Chondrocyte (in vitro differentiated cells): ENCODE data around the gene CX3CR1. TPM values are rescaled to one million over a fixed set of nuclear protein-coding genes. Genes with fewer than 3 reads are reported as not detected.
"Not testable (repeated sequence)": the region's sequence is repeated elsewhere in the genome, so short reads cannot be mapped to it uniquely, and the experiment has no call there.

Experiments used
- DNase-seq: peaks from one replicate; pipeline ENCODE4 v3.0.0; 2021; ENCODE audit warnings: mixed read lengths, low spot score
- H3K27ac Mint-ChIP-seq: one replicate; pipeline ENCODE4 v1.8.0; 2021; ENCODE audit warnings: mild to moderate bottlenecking, moderate library complexity, mixed read lengths; ENCODE audit not compliant: unreplicated experiment
- H3K27me3 Mint-ChIP-seq: 2 replicates; pipeline ENCODE4 v1.8.0; 2021; ENCODE audit warnings: low read depth, mixed read lengths
- H3K36me3 Mint-ChIP-seq: 2 replicates; pipeline ENCODE4 v1.8.0; 2021; ENCODE audit warnings: low read depth, mixed read lengths
- H3K4me1 Mint-ChIP-seq: 2 replicates; pipeline ENCODE4 v1.8.0; 2021; ENCODE audit warnings: low read depth, mild to moderate bottlenecking, mixed read lengths
- H3K4me3 Mint-ChIP-seq: one replicate; pipeline ENCODE4 v1.8.0; 2021; ENCODE audit warnings: mild to moderate bottlenecking, moderate library complexity, mixed read lengths; ENCODE audit not compliant: unreplicated experiment
- H3K9me3 Mint-ChIP-seq: 2 replicates; pipeline ENCODE4 v1.8.0; 2021; ENCODE audit warnings: low read depth, mixed read lengths
- total RNA-seq: library from RNA; stranded (reverse); gene quantifications from 3 replicates; pipeline ENCODE4 v1.2.1, GENCODE V29; 2021
- TF ChIP-seq, protein P1 (sequence below): fragments of 200-600 bp; sonication (generic); IDR thresholded peaks from 2 replicates; pipeline ENCODE4 v1.5.0; 2021; ENCODE audit warnings: antibody characterized with exemption, mild to moderate bottlenecking, moderate library complexity

CX3CR1 gene
- total RNA-seq, 1 donor from 2014 or later, result 0.12 TPM

DNA sequence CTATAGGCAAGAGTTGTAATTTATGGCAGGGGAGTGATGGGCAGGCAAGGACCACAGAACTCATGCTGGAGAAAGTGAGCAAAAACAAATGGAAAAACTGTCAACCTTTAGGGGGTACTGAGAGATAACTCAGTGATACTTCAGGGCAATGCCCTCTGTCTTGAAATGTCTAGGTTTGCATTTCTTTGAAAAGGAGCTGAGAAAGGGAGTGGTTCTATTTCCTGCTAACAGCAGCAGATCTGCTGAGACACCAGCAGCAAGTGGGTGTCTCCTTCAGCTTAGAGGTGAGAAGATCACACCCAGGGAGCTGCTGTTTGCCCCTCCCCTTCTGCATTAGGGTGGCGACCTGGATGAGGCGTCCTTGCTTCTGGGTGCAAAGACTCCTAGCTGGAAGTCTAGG lies 45.2 kb downstream of the CX3CR1 start:
- peaks cover 2% of the 10 kb centered on the region for H3K36me3 Mint-ChIP-seq
- peaks cover 6% of the 10 kb centered on the region for H3K9me3 Mint-ChIP-seq
- TF ChIP-seq, protein P1, sequence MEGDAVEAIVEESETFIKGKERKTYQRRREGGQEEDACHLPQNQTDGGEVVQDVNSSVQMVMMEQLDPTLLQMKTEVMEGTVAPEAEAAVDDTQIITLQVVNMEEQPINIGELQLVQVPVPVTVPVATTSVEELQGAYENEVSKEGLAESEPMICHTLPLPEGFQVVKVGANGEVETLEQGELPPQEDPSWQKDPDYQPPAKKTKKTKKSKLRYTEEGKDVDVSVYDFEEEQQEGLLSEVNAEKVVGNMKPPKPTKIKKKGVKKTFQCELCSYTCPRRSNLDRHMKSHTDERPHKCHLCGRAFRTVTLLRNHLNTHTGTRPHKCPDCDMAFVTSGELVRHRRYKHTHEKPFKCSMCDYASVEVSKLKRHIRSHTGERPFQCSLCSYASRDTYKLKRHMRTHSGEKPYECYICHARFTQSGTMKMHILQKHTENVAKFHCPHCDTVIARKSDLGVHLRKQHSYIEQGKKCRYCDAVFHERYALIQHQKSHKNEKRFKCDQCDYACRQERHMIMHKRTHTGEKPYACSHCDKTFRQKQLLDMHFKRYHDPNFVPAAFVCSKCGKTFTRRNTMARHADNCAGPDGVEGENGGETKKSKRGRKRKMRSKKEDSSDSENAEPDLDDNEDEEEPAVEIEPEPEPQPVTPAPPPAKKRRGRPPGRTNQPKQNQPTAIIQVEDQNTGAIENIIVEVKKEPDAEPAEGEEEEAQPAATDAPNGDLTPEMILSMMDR, result no peak
- no peak overlapping the region for H3K27ac Mint-ChIP-seq
- H3K27me3 Mint-ChIP-seq, result peaks cover 68% of the 10 kb centered on the region
- no peaks in the 10 kb centered on the region for H3K4me1 Mint-ChIP-seq
- H3K4me3 Mint-ChIP-seq, result no peak overlapping the region
- no peak for DNase-seq

DNA sequence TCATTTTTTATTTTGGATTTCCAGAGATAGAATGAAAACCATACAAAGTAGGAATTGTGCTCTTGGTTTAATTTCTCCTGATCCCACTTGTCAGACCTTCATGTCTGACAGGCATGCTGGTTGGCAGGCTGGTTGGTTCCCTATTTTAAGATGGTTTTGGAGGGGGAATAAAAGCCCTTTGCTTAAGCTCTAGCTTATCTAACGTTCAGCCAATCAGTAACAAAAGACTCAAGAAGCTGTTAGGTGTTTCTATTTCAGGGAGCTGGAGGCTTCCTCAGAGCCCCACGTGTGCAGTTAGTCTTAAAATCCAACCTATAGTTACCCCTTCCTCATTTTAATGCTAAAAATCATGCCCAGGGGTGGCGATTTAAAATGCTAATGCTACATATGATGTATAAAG lies 47.0 kb downstream of the CX3CR1 start:
- peaks cover 2% of the 10 kb centered on the region for H3K36me3 Mint-ChIP-seq
- H3K27me3 Mint-ChIP-seq, result peaks cover 64% of the 10 kb centered on the region
- no peaks in the 10 kb centered on the region for H3K4me1 Mint-ChIP-seq
- DNase-seq, result no peak
- no peak overlapping the region for H3K4me3 Mint-ChIP-seq
- peaks cover 6% of the 10 kb centered on the region for H3K9me3 Mint-ChIP-seq
- TF ChIP-seq, protein P1, result no peak
- no peak overlapping the region for H3K27ac Mint-ChIP-seq

DNA sequence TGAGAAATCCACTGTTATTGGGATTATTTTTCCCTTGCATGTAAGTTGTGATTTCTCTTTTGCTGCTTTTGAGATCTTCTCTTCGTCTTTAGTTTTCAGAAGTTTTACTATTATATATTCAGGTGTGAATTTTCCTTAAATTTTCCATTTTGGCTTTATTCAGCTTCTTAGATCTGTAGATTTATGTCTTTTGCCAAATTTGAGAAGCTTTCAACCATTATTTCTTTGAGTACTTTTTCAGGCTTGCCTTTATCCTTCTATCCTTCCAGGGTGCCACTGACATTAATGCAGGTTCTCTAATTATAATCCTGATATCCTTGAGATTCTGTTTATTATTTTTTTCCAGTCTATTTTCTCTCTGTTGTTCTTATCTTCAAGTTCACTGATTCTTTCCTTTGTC lies 49.4 kb downstream of the CX3CR1 start:
- H3K4me3 Mint-ChIP-seq, result no peak overlapping the region
- peaks cover 2% of the 10 kb centered on the region for H3K36me3 Mint-ChIP-seq
- peaks cover 59% of the 10 kb centered on the region for H3K27me3 Mint-ChIP-seq
- no peaks in the 10 kb centered on the region for H3K4me1 Mint-ChIP-seq
- H3K9me3 Mint-ChIP-seq, result peaks cover 6% of the 10 kb centered on the region
- TF ChIP-seq, protein P1, result no peak
- H3K27ac Mint-ChIP-seq, result no peak overlapping the region
- no peak for DNase-seq

DNA sequence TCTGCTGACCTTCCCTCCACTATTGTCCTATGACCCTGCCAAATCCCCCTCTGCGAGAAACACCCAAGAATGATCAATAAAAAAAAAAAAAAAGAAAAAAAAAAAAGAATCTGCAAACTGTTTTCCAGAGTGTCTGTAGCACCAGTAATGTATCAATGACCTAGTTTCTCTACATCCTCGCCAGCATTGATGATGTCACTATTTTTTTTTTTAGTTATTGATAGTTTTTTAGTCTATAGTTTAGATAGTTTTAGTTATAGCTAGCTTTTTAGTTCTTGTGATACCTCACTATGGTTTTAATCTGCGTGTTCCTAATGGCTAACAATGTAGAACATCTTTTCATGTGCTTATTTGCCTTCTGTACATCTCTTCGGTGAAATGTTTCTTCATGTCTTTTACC lies 51.3 kb downstream of the CX3CR1 start:
- H3K4me3 Mint-ChIP-seq, result no peak overlapping the region
- H3K27ac Mint-ChIP-seq, result no peak overlapping the region
- peaks cover 54% of the 10 kb centered on the region for H3K27me3 Mint-ChIP-seq
- peaks cover 6% of the 10 kb centered on the region for H3K9me3 Mint-ChIP-seq
- DNase-seq, result no peak
- TF ChIP-seq, protein P1, result no peak
- H3K4me1 Mint-ChIP-seq, result no peaks in the 10 kb centered on the region
- peaks cover 2% of the 10 kb centered on the region for H3K36me3 Mint-ChIP-seq

DNA sequence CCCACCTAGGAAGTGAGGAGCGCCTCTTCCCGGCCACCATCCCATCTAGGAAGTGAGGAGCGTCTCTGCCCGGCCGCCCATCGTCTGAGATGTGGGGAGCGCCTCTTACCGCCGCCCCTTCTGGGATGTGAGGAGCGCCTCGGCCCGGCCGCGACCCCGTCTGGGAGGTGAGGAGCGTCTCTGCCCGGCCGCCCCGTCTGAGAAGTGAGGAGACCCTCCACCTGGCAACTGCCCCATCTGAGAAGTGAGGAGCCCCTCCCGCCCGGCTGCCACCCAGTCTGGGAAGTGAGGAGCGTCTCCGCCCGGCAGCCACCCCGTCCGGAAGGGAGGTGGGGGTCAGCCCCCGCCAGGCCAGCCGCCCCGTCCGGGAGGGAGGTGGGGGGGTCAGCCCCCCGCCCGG lies 52.2 kb downstream of the CX3CR1 start:
- not testable (repeated sequence) for H3K9me3 Mint-ChIP-seq
- peaks cover 49% of the 10 kb centered on the region for H3K27me3 Mint-ChIP-seq

DNA sequence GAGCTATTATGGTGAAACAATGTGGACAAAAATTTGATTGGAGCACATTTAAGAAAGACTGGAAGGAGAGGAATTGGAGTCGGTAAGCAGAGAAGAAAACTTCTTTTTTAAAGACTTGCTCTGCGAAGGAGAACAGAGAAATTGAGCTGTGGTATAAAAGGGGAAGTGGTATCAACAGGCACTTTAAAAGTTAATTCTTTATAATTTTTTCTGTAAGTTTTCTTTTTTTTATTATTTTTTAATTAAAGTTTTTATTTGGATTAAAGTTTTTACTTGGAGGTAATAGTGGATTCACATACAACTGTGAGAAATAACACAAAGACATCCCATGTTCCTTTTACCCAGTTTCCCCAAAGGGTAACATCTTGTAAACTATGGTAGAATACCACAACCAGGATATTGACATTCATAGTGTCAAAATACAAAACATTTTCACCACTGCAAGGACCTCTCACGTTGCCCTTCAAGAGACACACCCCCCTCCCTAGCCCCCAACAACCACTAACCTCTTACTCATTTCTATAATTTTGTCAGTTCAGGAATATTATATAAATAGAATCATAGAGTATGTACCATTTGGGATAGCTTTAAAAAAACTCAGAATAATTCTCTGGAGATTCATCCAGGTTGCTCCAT lies 53.6 kb downstream of the CX3CR1 start:
- Mint-ChIP-seq H3K4me3 (no peak overlapping the region), H3K9me3 (peaks cover 6% of the 10 kb centered on the region), H3K27me3 (peaks cover 42% of the 10 kb centered on the region), H3K4me1 (no peaks in the 10 kb centered on the region), H3K27ac (no peak overlapping the region), H3K36me3 (peaks cover 2% of the 10 kb centered on the region)
- TF ChIP-seq, protein P1, result no peak
- no peak for DNase-seq

More for the DNA sequence above, 52.2 kb downstream of the CX3CR1 start:
- not testable (repeated sequence) for H3K36me3 Mint-ChIP-seq, H3K4me1 Mint-ChIP-seq, H3K4me3 Mint-ChIP-seq, DNase-seq, H3K27ac Mint-ChIP-seq
